Epithelial cell of proximal tubule (primary cell): ENCODE data around the gene NLRC3. TPM values are rescaled to one million over a fixed set of nuclear protein-coding genes. Genes with fewer than 3 reads are reported as not detected.

Source experiments
- DNase-seq: peaks from one replicate; pipeline ENCODE4 v3.0.0-alpha.2; 2011; ENCODE audit warnings: low read depth
- H3K4me3 ChIP-seq: 2 replicates; pipeline ENCODE4 v1.5.1; 2011; ENCODE audit warnings: low read depth, mild to moderate bottlenecking, low read length
- CTCF ChIP-seq: conservative IDR thresholded peaks from 2 replicates; pipeline ENCODE4 v1.5.1; 2012; ENCODE audit warnings: low read depth, mild to moderate bottlenecking, low read length
- total RNA-seq: library from RNA; depleted of rRNA; stranded (reverse); fragments of >200 nt; gene quantifications from 2 replicates; pipeline ENCODE4 v1.2.3, GENCODE V29; 2015

Gene NLRC3
- total RNA-seq, 1 donor from 2014 or later = not detected

- H3K4me3 ChIP-seq = no peak overlapping the region
- DNase-seq = no peak
- TF ChIP-seq CTCF = no peak
Observed at GRCh38 chr16:3597226-3597625, 20.0 kb upstream of the NLRC3 start.

GRCh38 chr16:3596101-3596861 is 19.1 kb upstream of the NLRC3 start:
- no peak for DNase-seq
- TF ChIP-seq CTCF = no peak
- no peak overlapping the region for H3K4me3 ChIP-seq

- H3K4me3 ChIP-seq = no peak overlapping the region
- DNase-seq = no peak
- no peak for TF ChIP-seq CTCF
Observed at GRCh38 chr16:3595521-3596021, 18.4 kb upstream of the NLRC3 start.

- no peak for TF ChIP-seq CTCF
- no peak overlapping the region for H3K4me3 ChIP-seq
- no peak for DNase-seq
Observed at GRCh38 chr16:3595110-3595486, 17.9 kb upstream of the NLRC3 start.

- H3K4me3 ChIP-seq = no peak overlapping the region
- no peak for TF ChIP-seq CTCF
- DNase-seq = no peak
Observed at GRCh38 chr16:3594316-3595109, 17.3 kb upstream of the NLRC3 start.

GRCh38 chr16:3592559-3592958 is 15.4 kb upstream of the NLRC3 start:
- no peak overlapping the region for H3K4me3 ChIP-seq
- no peak for TF ChIP-seq CTCF
- no peak for DNase-seq
